AG04450 (cell line): ENCODE measurements around the gene TMEM154. TPM values are rescaled to one million over a fixed set of nuclear protein-coding genes. Genes with fewer than 3 reads are reported as not detected.

ENCODE experiments used
- CTCF ChIA-PET: fragments of 300-600, 350-600 bp; formaldehyde crosslinking; extraction: SDS; loops from one replicate; lab custom pipeline; 2022; ENCODE audit warnings: antibody characterized with exemption, inconsistent platforms; lab: Charles Lee
- POLR2A ChIA-PET: fragments of 350-600 bp; formaldehyde crosslinking; extraction: SDS; loops from one replicate; lab custom pipeline; 2021; ENCODE audit warnings: antibody characterized with exemption, inconsistent platforms; lab: Yijun Ruan, JAX
- DNase-seq: peaks from one replicate; pipeline ENCODE4 v3.0.0-alpha.2; 2011; ENCODE audit warnings: low read depth, low spot score
- H3K27ac ChIP-seq: one replicate; pipeline ENCODE4 v1.5.1; 2012; ENCODE audit warnings: low read depth, low read length, control low read depth
- H3K27me3 ChIP-seq: one replicate; pipeline ENCODE4 v1.6.0; 2012; ENCODE audit warnings: low read length; ENCODE audit not compliant: control insufficient read depth, insufficient read depth
- H3K4me3 ChIP-seq: 2 replicates; pipeline ENCODE4 v1.5.1; 2011; ENCODE audit warnings: mild to moderate bottlenecking, low read depth, low read length, control low read depth
- H3K9me3 ChIP-seq: 2 replicates; pipeline ENCODE4 v1.5.1; 2012; ENCODE audit warnings: low read length; ENCODE audit not compliant: control insufficient read depth, insufficient read depth
- polyA plus RNA-seq: library from polyadenylated mRNA; depleted of rRNA; stranded (reverse); fragments of >200 nt; gene quantifications from 2 replicates; pipeline ENCODE4 v1.2.3, GENCODE V29; 2011
- TF ChIP-seq, protein P1 (sequence below): IDR thresholded peaks from 2 replicates; pipeline ENCODE4 v1.5.1; 2011; ENCODE audit warnings: low read depth, low read length, control low read depth, inconsistent platforms

TMEM154 gene
- polyA plus RNA-seq, 1 experiment, result 0.63 TPM

DNA sequence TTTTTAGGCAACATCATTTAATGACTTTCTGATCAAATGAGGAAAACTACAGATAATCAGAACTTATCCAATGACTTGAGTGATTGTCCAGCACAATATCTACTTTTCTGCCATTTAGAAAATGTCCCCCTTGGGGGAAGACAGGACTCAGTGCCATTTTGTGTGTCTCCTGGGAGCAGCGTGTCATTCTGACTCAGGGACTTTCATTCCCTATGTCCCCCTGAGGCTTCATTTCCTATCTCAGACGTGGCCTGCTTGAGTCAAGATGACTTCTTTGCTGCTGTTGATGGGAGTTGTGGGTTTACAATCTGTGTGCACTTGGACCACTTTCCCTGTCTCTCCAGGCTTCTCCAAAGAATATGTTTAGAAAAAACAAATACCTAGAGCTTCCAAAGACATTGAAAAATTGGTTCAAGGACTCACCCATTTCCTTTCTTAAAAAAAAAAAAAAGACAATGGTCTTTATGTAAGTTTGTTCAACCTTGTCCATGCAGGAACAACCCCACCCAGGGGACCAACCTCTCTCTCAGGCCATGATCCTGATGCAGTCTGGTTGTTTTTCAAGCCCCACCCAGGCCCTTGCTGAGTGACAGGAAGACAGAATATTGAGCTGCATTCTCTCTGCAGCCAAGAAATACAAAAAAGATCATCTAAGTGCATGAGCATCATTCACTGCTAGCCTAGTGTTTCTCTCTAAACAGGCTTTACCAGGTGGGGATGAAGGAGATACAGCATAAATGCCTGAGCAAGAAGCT, 34.3 kb upstream of the TMEM154 start:
- no peak overlapping the region for H3K4me3 ChIP-seq
- ChIA-PET CTCF (no interaction called here), POLR2A (no interaction called here)
- TF ChIP-seq, protein P1, sequence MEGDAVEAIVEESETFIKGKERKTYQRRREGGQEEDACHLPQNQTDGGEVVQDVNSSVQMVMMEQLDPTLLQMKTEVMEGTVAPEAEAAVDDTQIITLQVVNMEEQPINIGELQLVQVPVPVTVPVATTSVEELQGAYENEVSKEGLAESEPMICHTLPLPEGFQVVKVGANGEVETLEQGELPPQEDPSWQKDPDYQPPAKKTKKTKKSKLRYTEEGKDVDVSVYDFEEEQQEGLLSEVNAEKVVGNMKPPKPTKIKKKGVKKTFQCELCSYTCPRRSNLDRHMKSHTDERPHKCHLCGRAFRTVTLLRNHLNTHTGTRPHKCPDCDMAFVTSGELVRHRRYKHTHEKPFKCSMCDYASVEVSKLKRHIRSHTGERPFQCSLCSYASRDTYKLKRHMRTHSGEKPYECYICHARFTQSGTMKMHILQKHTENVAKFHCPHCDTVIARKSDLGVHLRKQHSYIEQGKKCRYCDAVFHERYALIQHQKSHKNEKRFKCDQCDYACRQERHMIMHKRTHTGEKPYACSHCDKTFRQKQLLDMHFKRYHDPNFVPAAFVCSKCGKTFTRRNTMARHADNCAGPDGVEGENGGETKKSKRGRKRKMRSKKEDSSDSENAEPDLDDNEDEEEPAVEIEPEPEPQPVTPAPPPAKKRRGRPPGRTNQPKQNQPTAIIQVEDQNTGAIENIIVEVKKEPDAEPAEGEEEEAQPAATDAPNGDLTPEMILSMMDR, result no peak
- H3K9me3 ChIP-seq, result no peaks in the 10 kb centered on the region; the same call in 1 of the 2 replicates
- no peak for DNase-seq
- H3K27me3 ChIP-seq, result peaks cover 6% of the 10 kb centered on the region
- H3K27ac ChIP-seq, result no peak overlapping the region

DNA sequence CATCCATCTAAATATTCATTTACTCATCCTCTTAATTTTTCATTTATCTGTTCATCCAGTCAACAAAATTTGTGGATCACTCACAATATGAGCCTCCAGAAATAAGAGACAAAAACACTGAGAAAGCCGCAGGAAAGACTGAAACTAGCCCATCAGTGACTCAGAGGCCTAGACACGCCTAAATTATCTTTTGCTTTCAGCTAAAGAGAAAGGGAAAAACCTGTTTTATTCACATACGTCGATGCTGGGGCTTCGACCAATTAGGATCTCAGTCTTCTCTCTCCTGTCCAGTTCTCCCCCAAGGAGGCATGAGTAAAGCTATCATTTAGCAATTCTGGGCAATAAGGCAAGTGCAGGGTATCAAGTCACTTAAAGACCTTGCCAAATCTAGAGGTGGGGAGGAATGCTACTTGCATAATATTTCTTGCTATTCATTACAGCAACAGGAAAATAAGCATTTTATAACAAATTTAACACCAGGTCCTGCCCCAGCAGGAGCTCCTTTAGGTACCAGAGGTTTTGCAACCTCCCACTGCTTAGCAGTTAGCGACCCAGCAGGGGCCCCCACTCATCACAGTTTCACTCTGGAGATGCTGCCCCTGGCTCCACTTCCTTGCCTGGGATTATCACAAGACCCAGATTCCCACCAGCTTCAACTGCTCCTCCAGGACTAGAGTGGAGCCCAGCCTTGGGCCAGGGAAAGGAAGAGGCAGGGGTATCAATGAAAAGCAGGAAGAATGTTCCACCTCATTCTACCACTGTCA, 30.1 kb upstream of the TMEM154 start:
- Histone ChIP-seq H3K27me3 (peaks cover 9% of the 10 kb centered on the region), H3K9me3 (no peaks in the 10 kb centered on the region), H3K4me3 (no peak overlapping the region), H3K27ac (no peak overlapping the region)
- TF ChIP-seq, protein P1, result no peak
- ChIA-PET CTCF (no interaction called here), POLR2A (no interaction called here)
- DNase-seq, result no peak

DNA sequence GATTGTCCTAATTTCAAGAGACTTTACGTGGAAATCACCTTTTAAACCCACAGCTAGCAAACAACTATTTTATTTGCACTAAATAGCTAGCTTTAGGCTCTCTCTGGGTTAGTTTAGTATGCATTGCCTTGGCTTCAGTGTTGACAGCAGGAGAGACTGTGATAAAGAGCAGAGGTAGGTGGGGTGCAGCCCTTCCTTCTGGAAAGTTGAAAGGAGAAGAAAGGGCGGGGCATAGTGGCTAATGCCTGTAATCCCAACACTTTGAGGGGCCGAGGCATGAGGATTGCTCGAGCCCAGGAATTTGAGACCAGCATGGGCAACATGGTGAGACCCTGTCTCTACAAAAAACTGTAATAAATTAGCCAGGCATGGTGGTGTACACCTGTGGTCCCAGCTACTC, 29.0 kb upstream of the TMEM154 start:
- no peak overlapping the region for H3K4me3 ChIP-seq
- peaks cover 7% of the 10 kb centered on the region for H3K27me3 ChIP-seq
- TF ChIP-seq, protein P1, result no peak
- ChIA-PET CTCF (no interaction called here), POLR2A (no interaction called here)
- DNase-seq, result no peak
- H3K9me3 ChIP-seq, result 0 out of 2 replicates have a peak, but pooled peaks cover 2% of the 10 kb centered on the region
- no peak overlapping the region for H3K27ac ChIP-seq

DNA sequence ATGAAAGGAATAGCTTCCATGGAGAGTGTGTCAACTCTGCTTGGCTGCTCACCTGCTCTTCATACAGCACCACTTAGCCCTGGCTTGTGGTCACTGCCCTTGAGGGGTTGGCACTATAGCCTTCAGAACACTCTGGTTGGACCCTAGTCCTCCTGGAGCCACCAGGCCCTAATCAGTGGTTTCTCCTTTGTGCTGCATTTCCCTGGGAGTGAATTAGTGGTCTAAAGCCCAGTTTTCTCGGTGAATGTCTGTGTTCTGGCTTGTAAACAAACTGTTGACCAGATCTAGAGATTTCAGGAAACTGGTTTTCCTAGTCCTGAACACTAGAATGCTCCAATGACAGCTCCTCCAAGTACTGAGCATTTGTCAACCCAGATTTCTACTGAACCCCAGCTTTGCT, 28.6 kb upstream of the TMEM154 start:
- Histone ChIP-seq H3K4me3 (no peak overlapping the region), H3K27ac (no peak overlapping the region), H3K27me3 (peaks cover 7% of the 10 kb centered on the region), H3K9me3 (0 out of 2 replicates have a peak, but pooled peaks cover 2% of the 10 kb centered on the region)
- DNase-seq, result no peak
- POLR2A ChIA-PET, result no interaction called here
- CTCF ChIA-PET, result no interaction called here
- TF ChIP-seq, protein P1, result no peak

DNA sequence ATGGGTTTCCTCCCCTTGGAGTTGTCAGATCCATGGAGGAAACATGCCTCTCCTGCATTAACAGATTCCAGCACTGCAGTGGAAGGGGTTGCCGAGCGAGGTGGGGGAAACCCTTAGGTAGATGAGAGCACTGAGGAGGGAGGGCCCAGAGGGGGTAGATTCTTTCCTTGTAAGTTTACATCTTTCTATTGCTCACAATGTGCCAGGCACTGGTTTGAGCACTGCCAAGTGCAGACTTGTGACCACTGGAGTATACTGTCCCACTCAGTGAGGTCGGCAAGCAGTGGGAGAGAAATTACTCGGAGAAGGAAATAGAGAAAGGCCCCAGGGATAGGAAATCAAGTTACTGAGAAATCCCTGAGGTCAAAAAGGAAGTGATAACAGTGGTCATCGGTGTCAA, 27.8 kb upstream of the TMEM154 start:
- TF ChIP-seq, protein P1, result no peak
- Histone ChIP-seq H3K9me3 (0 out of 2 replicates have a peak, but pooled peaks cover 2% of the 10 kb centered on the region), H3K4me3 (no peak overlapping the region), H3K27me3 (peaks cover 7% of the 10 kb centered on the region), H3K27ac (no peak overlapping the region)
- no peak for DNase-seq
- ChIA-PET CTCF (no interaction called here), POLR2A (no interaction called here)
